Measurements from ENCODE around the gene MSANTD1.
"Not testable (repeated sequence)": the region's sequence is repeated elsewhere in the genome, so short reads cannot be mapped to it uniquely, and the experiment has no call there.

The MSANTD1 gene

GRCh38 chr4:3290889-3291321 lies 41.9 kb downstream of the MSANTD1 start:
- no peak for DNase-seq (ENCODE audit: low read depth)

GRCh38 chr4:3291411-3291968 lies 42.5 kb downstream of the MSANTD1 start:
- DNase-seq (ENCODE audit: low read depth), result no peak

- no peak for DNase-seq (ENCODE audit: low read depth)
These were observed 43.1 kb downstream of the MSANTD1 start for GRCh38 chr4:3291969-3292570.

- DNase-seq (ENCODE audit: low read depth), result peak; percentile 67
These were observed 43.8 kb downstream of the MSANTD1 start, which contains the start of gene RGS12 for GRCh38 chr4:3292571-3293400. TSS of gene RGS12 (plus strand) at chr4:3293021. CDS start at chr4:3316171, 23,150 bp downstream.

GRCh38 chr4:3293401-3294391 lies 44.7 kb downstream of the MSANTD1 start:
- DNase-seq (ENCODE audit: low read depth), result no peak

GRCh38 chr4:3294401-3295241 lies 45.7 kb downstream of the MSANTD1 start:
- DNase-seq (ENCODE audit: low read depth), result no peak

GRCh38 chr4:3295837-3296624 lies 47.1 kb downstream of the MSANTD1 start:
- DNase-seq (ENCODE audit: low read depth), result no peak

- DNase-seq (ENCODE audit: low read depth), result no peak
These were observed 47.7 kb downstream of the MSANTD1 start for GRCh38 chr4:3296651-3297050.

GRCh38 chr4:3297066-3297859 lies 48.3 kb downstream of the MSANTD1 start:
- no peak for DNase-seq (ENCODE audit: low read depth)

- DNase-seq (ENCODE audit: low read depth), result no peak
These were observed 50.4 kb downstream of the MSANTD1 start for GRCh38 chr4:3299122-3299975.

- DNase-seq (ENCODE audit: low read depth), result no peak
These were observed 51.2 kb downstream of the MSANTD1 start for GRCh38 chr4:3299976-3300671.

GRCh38 chr4:3300882-3301281 lies 51.9 kb downstream of the MSANTD1 start:
- not testable (repeated sequence) for DNase-seq (ENCODE audit: low read depth)

GRCh38 chr4:3301450-3302172 lies 52.7 kb downstream of the MSANTD1 start:
- no peak for DNase-seq (ENCODE audit: low read depth)

- peak; percentile 49 for DNase-seq (ENCODE audit: low read depth)
These were observed 53.3 kb downstream of the MSANTD1 start for GRCh38 chr4:3302173-3302785.

- DNase-seq (ENCODE audit: low read depth), result no peak
These were observed 54.0 kb downstream of the MSANTD1 start for GRCh38 chr4:3302786-3303564.

GRCh38 chr4:3303565-3303824 lies 54.5 kb downstream of the MSANTD1 start:
- no peak for DNase-seq (ENCODE audit: low read depth)

All from stimulated activated CD8-positive, alpha-beta memory T cell treated with anti-CD3 and anti-CD28 coated beads, Interleukin-7, amount 100 ng/mL, for 24 hours (primary cell).